HepG2 (cell line): ENCODE results near the gene HLA-DOA. TPM values are rescaled to one million over a fixed set of nuclear protein-coding genes. Genes with fewer than 3 reads are reported as not detected.

ENCODE experiments used
- ATAC-seq: fragments of 200-7000 bp; cut with Tn5 transposase; 3 replicates; pipeline ENCODE4 v1.9.1; 2020; ENCODE audit warnings: mild to moderate bottlenecking, moderate library complexity
- BruUV-seq: library from RNA; stranded (reverse); fragments of 400-500 nt; replicated peaks from 2 replicates; lab custom pipeline; 2021; lab: Mats Ljungman, UMichigan
- CTCF ChIA-PET: fragments of 300-600 bp; formaldehyde crosslinking; extraction: SDS; loops from one replicate; lab custom pipeline; 2021; ENCODE audit warnings: low total read pairs, inconsistent platforms, low intra/inter-chr PET ratio; lab: Yijun Ruan, JAX
- POLR2A ChIA-PET: fragments of 350-600 bp; sonication (Branson Sonifier 250); formaldehyde crosslinking; loops from one replicate; lab custom pipeline; 2020; ENCODE audit warnings: antibody characterized with exemption, inconsistent platforms; lab: Yijun Ruan, JAX
- DNase-seq: peaks from one replicate; pipeline ENCODE4 v3.0.0-alpha.2; 2015; ENCODE audit warnings: low spot score
- FAIRE-seq: peaks from 3 replicates; lab custom pipeline; 2011; peaks lifted over from hg19 to GRCh38; lab: Jason Lieb, UNC
- H2AFZ ChIP-seq: one replicate; pipeline ENCODE4 v1.6.1; 2011; ENCODE audit warnings: low read length, inconsistent platforms
- H3K27ac ChIP-seq: fragments of 300-600 bp; 3 replicates; pipeline ENCODE4 v1.8.0; 2011; ENCODE audit warnings: mixed run types, mild to moderate bottlenecking, mixed read lengths, low read length, inconsistent platforms; ENCODE audit not compliant: insufficient read depth; ENCODE audit errors: extremely low read length
- H3K27me3 ChIP-seq, 2 experiments: fragments of 200-600 bp in 1 of 2; 2 replicates in 1 of 2; 3 replicates in 1 of 2; pipeline versions ENCODE4 v1.6.0 to v1.8.0; 2011; ENCODE audit warnings: low read length in 2 of 2, mild to moderate bottlenecking in 2 of 2, moderate library complexity in 2 of 2, inconsistent platforms in 1 of 2; ENCODE audit not compliant: insufficient read depth in 2 of 2, control insufficient read depth in 1 of 2
- H3K36me3 ChIP-seq, 2 experiments: fragments of 200-600 bp in 1 of 2; replicated peaks in 1 of 2; 2 replicates in 1 of 2; 3 replicates in 1 of 2; pipeline versions ENCODE4 v1.5.1 to v1.8.0; 2011; ENCODE audit warnings: low read length in 2 of 2, inconsistent platforms in 1 of 2; ENCODE audit not compliant: insufficient read depth in 2 of 2, control insufficient read depth in 1 of 2
- H3K4me1 ChIP-seq: 2 replicates; pipeline ENCODE4 v1.5.1; 2012; ENCODE audit warnings: low read length, inconsistent platforms; ENCODE audit not compliant: insufficient read depth
- H3K4me2 ChIP-seq: 2 replicates; pipeline ENCODE4 v1.6.0; 2011; ENCODE audit warnings: low read depth, low read length, inconsistent platforms
- H3K4me3 ChIP-seq, 3 experiments: fragments of 200-600 bp in 1 of 3; sonication (generic), shearing (Covaris generic) in 1 of 3; replicated peaks in 1 of 3; 2 replicates each; pipeline ENCODE4 v1.5.1; 2011 to 2016; ENCODE audit warnings: low read length in 3 of 3, inconsistent platforms in 2 of 3, low read depth in 2 of 3, mild to moderate bottlenecking in 2 of 3, control low read depth in 1 of 3, mixed read lengths in 1 of 3; ENCODE audit not compliant: insufficient read depth in 1 of 3
- H3K79me2 ChIP-seq: one replicate; pipeline ENCODE4 v1.6.1; 2011; ENCODE audit warnings: low read length, inconsistent platforms; ENCODE audit not compliant: insufficient read depth
- H3K9ac ChIP-seq: 2 replicates; pipeline ENCODE4 v1.6.0; 2011; ENCODE audit warnings: mild to moderate bottlenecking, low read depth, low read length, inconsistent platforms; ENCODE audit not compliant: insufficient read depth
- H3K9me3 ChIP-seq: 2 replicates; pipeline ENCODE4 v1.5.1; 2012; ENCODE audit warnings: mild to moderate bottlenecking, low read length
- H4K20me1 ChIP-seq: 2 replicates; pipeline ENCODE4 v1.6.0; 2011; ENCODE audit warnings: inconsistent platforms, mild to moderate bottlenecking, low read length, moderate library complexity; ENCODE audit not compliant: insufficient read depth
- ATF7 ChIP-seq, 2 experiments: fragments of 450-650 bp in 1 of 2; sonication (generic) in 1 of 2; formaldehyde crosslinking in 1 of 2; IDR thresholded peaks; 2 replicates each; pipeline versions ENCODE4 v1.4.0 to v1.6.1; 2016 to 2020; ENCODE audit warnings: antibody characterized with exemption in 1 of 2, mild to moderate bottlenecking in 1 of 2, missing genetic modification reagents in 1 of 2
- CEBPZ ChIP-seq: IDR thresholded peaks from 2 replicates; pipeline ENCODE4 v1.6.1; 2012; ENCODE audit warnings: low read length, improper control_type of control experiment
- DNMT1 ChIP-seq: sonication (generic); formaldehyde crosslinking; IDR thresholded peaks from 2 replicates; pipeline ENCODE4 v1.5.1; 2020; ENCODE audit warnings: mild to moderate bottlenecking, missing genetic modification reagents
- FOXP1 ChIP-seq, 2 experiments: fragments of 450-650 bp in 1 of 2; IDR thresholded peaks; 2 replicates each; pipeline ENCODE4 v1.6.1; 2017 to 2018; ENCODE audit warnings: antibody characterized with exemption in 1 of 2
- GMEB2 ChIP-seq: IDR thresholded peaks from 2 replicates; pipeline ENCODE4 v1.6.1; 2016; ENCODE audit warnings: missing biosample characterization, missing genetic modification reagents, low read depth
- HNF4A ChIP-seq: sonication (generic); formaldehyde crosslinking; IDR thresholded peaks from 2 replicates; pipeline ENCODE4 v1.4.0; 2020; ENCODE audit warnings: missing genetic modification reagents
- MIER3 ChIP-seq: IDR thresholded peaks from 2 replicates; pipeline ENCODE4 v1.6.1; 2016; ENCODE audit warnings: missing compliant biosample characterization, borderline replicate concordance
- PCBP1 ChIP-seq: fragments of 200-400 bp; formaldehyde crosslinking; IDR thresholded peaks from 2 replicates; pipeline ENCODE4 v1.6.1; 2017; ENCODE audit warnings: mild to moderate bottlenecking, low read depth, low read length, borderline replicate concordance
- POLR2G ChIP-seq: fragments of 200-400 bp; formaldehyde crosslinking; IDR thresholded peaks from 2 replicates; pipeline ENCODE4 v1.6.1; 2018; ENCODE audit warnings: mild to moderate bottlenecking, low read depth, low read length, moderate library complexity
- REXO4 ChIP-seq: sonication (generic); formaldehyde crosslinking; IDR thresholded peaks from 2 replicates; pipeline ENCODE4 v1.8.0; 2022; ENCODE audit warnings: missing genetic modification reagents, mild to moderate bottlenecking, borderline replicate concordance
- SPEN ChIP-seq: sonication (generic); formaldehyde crosslinking; IDR thresholded peaks from 2 replicates; pipeline ENCODE4 v1.5.1; 2020; ENCODE audit warnings: low read depth, mild to moderate bottlenecking, missing genetic modification reagents
- SYNCRIP ChIP-seq: fragments of 200-400 bp; formaldehyde crosslinking; IDR thresholded peaks from 2 replicates; pipeline ENCODE4 v1.6.1; 2018; ENCODE audit warnings: mild to moderate bottlenecking, low read depth, low read length; ENCODE audit not compliant: insufficient read depth
- ZNF121 ChIP-seq: sonication (generic); formaldehyde crosslinking; IDR thresholded peaks from 2 replicates; pipeline ENCODE4 v1.5.0; 2020; ENCODE audit warnings: mild to moderate bottlenecking, missing genetic modification reagents
- ZNF326 ChIP-seq: sonication (generic); formaldehyde crosslinking; IDR thresholded peaks from 2 replicates; pipeline ENCODE4 v1.4.0; 2020; ENCODE audit warnings: missing genetic modification reagents, borderline replicate concordance
- ZNF720 ChIP-seq: sonication (generic); formaldehyde crosslinking; IDR thresholded peaks from 2 replicates; pipeline ENCODE4 v1.4.0; 2020; ENCODE audit warnings: missing genetic modification reagents
- WGBS: methylation state at CpG from one replicate; pipeline ENCODE4 v1.1.6; 2017; ENCODE audit warnings: low lambda C conversion rate; 5-methylcytosine and 5-hydroxymethylcytosine counted together
- in situ Hi-C: cut with HindIII; loops from 2 replicates; pipeline ENCODE4 v1.10.0; 2017; ENCODE audit warnings: low pct_unique_long_range_greater_than_20kb; ENCODE audit not compliant: extremely low pct_ligation_motif_present
- intact Hi-C: fragments of 100-400 bp; cut with micrococcal nuclease; formaldehyde crosslinking; loops from one replicate; pipeline ENCODE4 v1.10.0; 2022; ENCODE audit not compliant: unreplicated experiment
- polyA plus RNA-seq, 8 experiments: library from polyadenylated mRNA; depleted of rRNA in 3 of 8; stranded (reverse) in 7 of 8; unstranded in 1 of 8; fragments of >200 nt; fragmentation: Illumina TruSeq in 4 of 8; extraction: Trizol in 4 of 8; gene quantifications; 2 replicates each; pipeline versions ENCODE4 v1.2.1 to v1.2.3, GENCODE V29; 2011 to 2016; ENCODE audit warnings: low read depth in 4 of 8, missing spikeins in 1 of 8, mixed read lengths in 1 of 8; ENCODE audit not compliant: insufficient read depth in 1 of 8
- total RNA-seq, 5 experiments: library from RNA; depleted of rRNA; stranded (reverse); fragments of >200 nt; fragmentation: Illumina TruSeq; extraction: Trizol; gene quantifications; 2 replicates each; pipeline ENCODE4 v1.2.3, GENCODE V29; 2016; ENCODE audit warnings: low read depth in 1 of 5

HLA-DOA gene
- total and polyA plus RNA-seq, 2 of the 13 experiments (the other 11 are each of a cell fraction or from before 2014, with no cell fraction given): 0.03 to 0.09 TPM

- 0 out of 2 replicates have a peak, but pooled peaks have one; percentile 15 for TF ChIP-seq SPEN (CRISPR knock-in tag)
- TF ChIP-seq, all 625 proteins: peak for 9
Measured at GRCh38 chr6:32977272-32977952, 32.0 kb downstream of the HLA-DOA start (continued).

- in situ Hi-C loops (loop anchor here (5.0 kb wide), 1 partner anchor 84 kb away; no protein-coding TSS in a partner anchor), intact Hi-C loops (no loop called here)
- no TSS peak for BruUV-seq
- Histone ChIP-seq H3K4me3 (peak overlapping the region in 1 of 3 experiments; percentile 10; a peak in 1 of 6 replicates), H3K4me2 (peak overlapping the region; percentile 10; the same call in 1 of the 2 replicates), H3K4me1 (peaks cover 47% of the 10 kb centered on the region), H3K79me2 (peaks cover 60% of the 10 kb centered on the region), H3K9ac (no peak overlapping the region), H3K9me3 (no peaks in the 10 kb centered on the region), H3K36me3 (peaks cover 53 to 88% of the 10 kb centered on the region in 2 experiments), H3K27me3 (peaks cover 0 to 4% of the 10 kb centered on the region in 2 experiments; a peak in 1 of 5 replicates), H2AFZ (no peak overlapping the region), H3K27ac (no peak overlapping the region), H4K20me1 (peaks cover 95% of the 10 kb centered on the region)
- ChIA-PET CTCF (no interaction called here), POLR2A (interaction anchor here (1.9 to 10.5 kb wide), 4 partner anchors 5 to 82 kb away, joined by 8 to 305 read pairs (median 254); partner anchors contain the start of genes BRD2 and HLA-DMA)
- ATAC-seq: no peak
- WGBS: 98% methylated on average over 7 of the region's 7 CpGs
- DNase-seq: no peak
- FAIRE-seq: no peak
- no peak for TF ChIP-seq MIER3 (CRISPR knock-in tag)
- TF ChIP-seq HNF4A: no peak
- no peak for TF ChIP-seq ZNF720
- TF ChIP-seq PCBP1: no peak
- TF ChIP-seq CEBPZ: no peak
- TF ChIP-seq GMEB2 (CRISPR knock-in tag): no peak
- no peak for TF ChIP-seq ZNF326 (CRISPR knock-in tag)
- TF ChIP-seq SYNCRIP: no peak
- TF ChIP-seq DNMT1 (CRISPR knock-in tag): 0 out of 2 replicates have a peak, but pooled peaks have one; percentile 63
- no peak for TF ChIP-seq REXO4 (CRISPR knock-in tag)
- no peak for TF ChIP-seq ZNF121 (CRISPR knock-in tag)
- TF ChIP-seq FOXP1 (IDR thresholded peaks at IDR 0.05): no peak
- TF ChIP-seq FOXP1 (CRISPR knock-in tag; IDR thresholded peaks at IDR 0.05): no peak
- TF ChIP-seq POLR2G: peak; percentile 28; the same call in 1 of the 2 replicates
- TF ChIP-seq ATF7 (IDR thresholded peaks at IDR 0.05): peak; percentile 27; the same call in 1 of the 2 replicates
- TF ChIP-seq ATF7 (CRISPR knock-in tag; IDR thresholded peaks at IDR 0.05): no peak
Measured at GRCh38 chr6:32976334-32977069, 32.9 kb downstream of the HLA-DOA start.
